Renal pelvis (tissue), 12 donors: ENCODE data around the gene APOBEC3F. TPM values are rescaled to one million over a fixed set of nuclear protein-coding genes. Genes with fewer than 3 reads are reported as not detected.
A peak's percentile ranks its signal among the peaks of the same experiment; 100 is the strongest.
"Not testable (repeated sequence)": the region's sequence is repeated elsewhere in the genome, so short reads cannot be mapped to it uniquely, and the experiment has no call there.

Source experiments
- DNase-seq: peaks from one replicate; pipeline ENCODE4 v3.0.0-alpha.2; 2013
- long read RNA-seq, 16 experiments: transcript quantifications; one replicate each; lab custom pipeline, GENCODE V29; 2026
- polyA plus RNA-seq, 3 donors: library from polyadenylated mRNA; unstranded; fragments of 120-200 nt; gene quantifications; one replicate each; pipeline ENCODE4 v1.2.1, GENCODE V29; 2013; ENCODE audit not compliant: insufficient read length in 3 of 3

Gene APOBEC3F
- 1 to 10 TPM; 7.4 to 8.7 (median 8.6) TPM for polyA plus RNA-seq
- long read RNA-seq, donor 1, partial matches to known transcripts, result 0 of 1 reads
- long read RNA-seq, donor 1, other reads (novel, unspliced or antisense), result 0 of 1 reads
- long read RNA-seq, donor 2, partial matches to known transcripts, result 0 of 1 reads
- long read RNA-seq, donor 2, other reads (novel, unspliced or antisense), result 0 of 1 reads
- long read RNA-seq, donor 3, transcript APOBEC3F-202 (3 exons, 616 nt), result major isoform, 5 of 11 reads
- long read RNA-seq, donor 3, partial matches to known transcripts, result 5 of 11 reads
- long read RNA-seq, donor 3, other reads (novel, unspliced or antisense), result 0 of 11 reads
- long read RNA-seq, donor 4, partial matches to known transcripts, result 0 of 1 reads
- long read RNA-seq, donor 4, other reads (novel, unspliced or antisense), result 0 of 1 reads
- long read RNA-seq, donor 5, partial matches to known transcripts, result 0 of 2 reads
- long read RNA-seq, donor 5, other reads (novel, unspliced or antisense), result 0 of 2 reads
- long read RNA-seq, donor 6, result 0 reads
- long read RNA-seq, donor 7, partial matches to known transcripts, result 0 of 3 reads
- long read RNA-seq, donor 7, other reads (novel, unspliced or antisense), result 0 of 3 reads
- long read RNA-seq, donor 8, result 0 reads
- long read RNA-seq, donor 9, partial matches to known transcripts, result 0 of 1 reads
- long read RNA-seq, donor 9, other reads (novel, unspliced or antisense), result 0 of 1 reads
- long read RNA-seq, donor 10, partial matches to known transcripts, result 0 of 1 reads
- long read RNA-seq, donor 10, other reads (novel, unspliced or antisense), result 0 of 1 reads
- long read RNA-seq, donor 11, partial matches to known transcripts, result 0 of 1 reads
- long read RNA-seq, donor 11, other reads (novel, unspliced or antisense), result 0 of 1 reads
- long read RNA-seq, donor 12, partial matches to known transcripts, result 0 of 1 reads
- long read RNA-seq, donor 12, other reads (novel, unspliced or antisense), result 0 of 1 reads
- long read RNA-seq, donor 13, partial matches to known transcripts, result 0 of 1 reads
- long read RNA-seq, donor 13, other reads (novel, unspliced or antisense), result 0 of 1 reads
- long read RNA-seq, donor 14, partial matches to known transcripts, result 0 of 3 reads
- long read RNA-seq, donor 14, other reads (novel, unspliced or antisense), result 0 of 3 reads
- long read RNA-seq, donor 15, partial matches to known transcripts, result 0 of 1 reads
- long read RNA-seq, donor 15, other reads (novel, unspliced or antisense), result 0 of 1 reads
- long read RNA-seq, donor 16, partial matches to known transcripts, result 0 of 2 reads
- long read RNA-seq, donor 16, other reads (novel, unspliced or antisense), result 0 of 2 reads

DNA sequence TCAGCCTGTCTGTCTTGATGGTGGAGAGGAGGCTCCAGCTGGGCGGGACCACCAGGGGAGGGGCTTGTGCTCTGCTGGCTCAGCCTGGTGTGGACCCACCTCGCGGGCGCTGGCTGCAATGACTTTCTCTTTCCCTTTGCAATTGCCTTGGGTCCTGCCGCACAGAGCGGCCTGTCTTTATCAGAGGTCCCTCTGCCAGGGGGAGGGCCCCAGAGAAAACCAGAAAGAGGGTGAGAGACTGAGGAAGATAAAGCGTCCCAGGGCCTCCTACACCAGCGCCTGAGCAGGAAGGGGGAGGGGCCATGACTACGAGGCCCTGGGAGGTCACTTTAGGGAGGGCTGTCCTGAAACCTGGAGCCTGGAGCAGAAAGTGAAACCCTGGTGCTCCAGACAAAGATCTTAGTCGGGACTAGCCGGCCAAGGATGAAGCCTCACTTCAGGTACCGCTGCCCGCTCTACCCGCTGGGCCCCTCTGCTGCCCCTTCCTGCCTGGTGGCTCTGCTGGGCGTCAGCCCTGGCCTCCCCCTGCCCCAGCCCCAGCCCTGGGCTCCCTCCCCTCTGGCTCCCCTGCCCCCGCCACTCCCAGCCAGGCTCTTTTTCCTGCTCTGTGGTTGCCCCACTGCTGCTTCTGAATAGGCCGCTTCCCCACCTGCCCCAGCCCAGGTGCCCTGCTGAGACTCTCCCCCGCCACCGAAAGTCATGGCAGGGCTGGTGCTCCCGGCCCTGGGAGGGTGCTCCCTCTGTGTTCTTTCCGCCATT is at the start of gene APOBEC3F:
Gene APOBEC3F (plus strand): TSS at position 327 of the 759 bp plus-strand sequence. CDS start 97 bp downstream, at position 424.
- DNase-seq, result peak; percentile 31

DNA sequence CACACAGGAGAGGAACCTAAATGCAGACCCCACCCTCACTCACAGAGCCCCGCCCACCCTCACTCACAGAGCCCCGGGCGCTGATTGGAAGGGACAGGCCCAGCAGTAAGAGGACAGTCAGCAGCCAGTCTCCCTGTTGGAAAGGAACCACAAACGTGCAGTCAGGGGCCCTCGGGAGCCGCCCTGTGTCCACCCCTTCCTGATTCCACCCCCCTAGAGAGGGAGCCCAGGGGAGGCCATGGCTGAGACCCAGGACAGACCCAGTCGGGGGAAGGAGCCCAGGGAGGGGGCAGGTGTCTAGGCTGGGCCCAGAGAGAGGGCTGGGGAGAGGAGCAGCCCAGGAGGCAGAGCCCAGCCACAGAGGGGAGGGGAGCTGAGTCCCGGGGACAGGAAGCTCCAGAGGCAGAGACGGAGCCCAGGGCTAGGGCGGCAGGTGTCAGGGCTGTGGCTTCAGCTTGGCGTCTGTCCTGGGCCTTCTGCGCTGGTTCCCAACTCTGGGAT is 47.7 kb upstream of the APOBEC3F start:
- DNase-seq, result not testable (repeated sequence)

DNA sequence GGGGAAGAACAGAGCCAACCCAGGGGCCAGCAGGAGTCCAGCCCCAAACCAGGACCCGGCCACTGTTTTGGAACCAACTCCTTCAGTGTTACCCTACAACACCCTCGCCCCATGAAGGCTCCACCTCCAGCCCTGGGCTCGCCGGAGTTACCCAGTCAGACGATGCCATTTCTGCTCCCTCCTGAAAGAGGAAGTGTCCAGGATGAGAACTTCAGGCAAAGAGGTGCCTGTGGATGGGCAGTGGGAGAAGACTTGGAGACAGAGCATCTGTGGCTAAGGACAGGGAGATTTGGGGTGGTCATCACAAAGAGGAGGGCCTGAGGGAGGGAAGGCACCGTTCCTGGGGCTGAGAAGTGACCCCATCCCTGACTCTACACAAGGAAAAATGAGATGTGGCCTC is 44.6 kb upstream of the APOBEC3F start:
- no peak for DNase-seq

DNA sequence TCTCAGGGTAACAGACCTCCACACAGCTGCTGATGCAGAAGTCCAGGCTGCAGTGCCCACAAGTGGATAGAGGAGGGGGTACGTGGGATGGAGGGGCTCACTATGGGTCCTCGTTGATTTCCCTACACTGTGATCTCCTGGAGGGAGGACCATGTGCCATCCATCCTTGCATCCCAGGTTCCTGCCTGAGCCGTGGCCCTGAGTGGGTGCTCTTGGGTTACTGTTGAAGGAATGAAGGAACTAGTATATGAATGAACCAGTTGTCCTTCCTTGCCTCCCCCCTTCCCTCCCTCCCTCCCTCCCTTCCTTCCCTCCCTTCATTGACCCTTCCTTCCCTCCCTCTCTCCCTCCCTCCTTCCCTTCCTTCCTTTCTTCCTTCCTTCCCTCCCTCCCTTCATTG is 43.1 kb upstream of the APOBEC3F start:
- no peak for DNase-seq

DNA sequence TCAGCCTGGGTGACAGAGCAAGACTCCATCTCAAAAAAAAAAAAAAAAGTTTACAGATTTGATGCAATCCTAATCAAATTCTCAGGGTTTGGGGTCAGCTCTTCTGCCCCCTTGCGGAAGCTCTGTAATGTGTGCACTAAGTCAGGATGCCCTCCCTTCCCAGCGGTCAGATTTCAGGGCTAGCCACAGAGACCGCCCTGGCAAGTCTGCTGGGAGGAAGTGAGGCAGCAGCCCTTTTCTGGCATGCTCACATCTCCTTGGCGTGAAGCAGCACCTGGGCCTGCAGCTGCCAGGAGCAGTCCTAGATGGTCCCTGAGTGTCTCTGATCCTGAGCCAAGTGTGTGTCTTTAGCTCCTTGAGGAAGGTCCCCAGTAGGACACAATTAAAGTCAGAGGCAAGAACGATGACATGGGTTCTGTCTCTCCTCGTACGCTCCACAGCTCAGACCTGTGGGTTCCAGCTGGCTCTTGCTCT is 37.5 kb upstream of the APOBEC3F start:
- DNase-seq, result peak; percentile 83

DNA sequence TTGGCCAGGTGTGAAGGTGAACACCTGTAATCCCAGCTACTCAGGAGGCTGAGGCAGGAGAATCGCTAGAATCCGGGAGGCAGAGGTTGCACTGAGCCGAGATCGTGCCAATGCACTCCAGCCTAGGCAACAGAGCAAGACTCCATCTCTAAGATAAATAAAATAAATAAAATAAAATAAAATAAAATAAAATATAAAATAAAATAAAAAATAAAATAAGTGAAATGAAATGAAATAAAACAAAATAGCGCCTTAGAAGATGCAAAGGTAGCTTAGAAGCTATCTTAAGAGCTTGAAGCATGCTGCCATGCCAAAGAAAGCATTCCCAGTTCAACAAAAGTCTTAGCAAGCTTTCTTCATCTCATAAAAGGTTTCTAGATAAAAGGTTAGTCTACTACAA is 33.5 kb upstream of the APOBEC3F start:
- DNase-seq, result no peak

DNA sequence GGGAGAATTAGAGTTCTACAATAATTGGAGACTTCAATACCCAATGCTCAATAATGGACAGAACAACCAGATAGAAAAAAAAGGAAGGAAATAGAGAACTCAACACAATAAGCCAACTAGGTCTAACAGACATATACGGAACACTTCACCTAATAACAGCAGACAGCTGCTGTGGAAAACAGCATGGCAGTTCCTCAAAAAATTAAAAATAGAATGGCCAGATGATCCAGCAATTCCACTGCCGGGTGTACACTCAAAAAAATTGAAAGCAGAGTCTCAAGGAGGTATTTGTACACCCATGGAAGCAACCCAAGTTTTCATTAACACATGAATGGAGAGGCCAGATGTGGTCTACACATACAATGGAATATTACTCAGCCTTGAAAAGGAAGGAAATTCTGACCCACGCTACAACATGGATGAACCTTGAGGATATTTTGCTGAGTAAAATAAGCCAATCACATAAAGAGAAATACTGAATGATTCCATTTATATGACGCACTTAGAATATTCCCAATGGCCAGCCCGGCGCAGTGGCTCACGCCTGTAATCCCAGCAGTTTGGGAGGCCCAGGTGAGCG is 32.3 kb upstream of the APOBEC3F start:
- DNase-seq, result not testable (repeated sequence)

DNA sequence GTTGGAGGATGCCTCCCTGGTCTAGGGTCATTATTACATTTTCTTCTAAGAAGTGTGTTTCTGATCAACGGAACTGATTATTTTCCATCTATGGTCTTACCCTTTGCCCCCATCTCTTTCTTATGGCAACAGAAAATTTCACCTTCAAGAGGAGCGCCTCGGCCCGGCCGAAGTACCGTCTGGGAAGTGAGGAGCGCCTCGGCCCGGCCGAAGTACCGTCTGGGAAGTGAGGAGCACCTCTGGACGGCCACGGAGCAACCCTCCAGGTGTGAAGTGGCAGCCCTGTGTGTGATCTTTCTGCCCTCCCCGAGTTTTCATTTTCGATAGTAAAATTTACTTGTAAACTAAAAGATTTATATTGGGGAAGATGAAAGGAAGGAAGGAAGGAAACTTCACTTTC is 29.7 kb upstream of the APOBEC3F start:
- no peak for DNase-seq

DNA sequence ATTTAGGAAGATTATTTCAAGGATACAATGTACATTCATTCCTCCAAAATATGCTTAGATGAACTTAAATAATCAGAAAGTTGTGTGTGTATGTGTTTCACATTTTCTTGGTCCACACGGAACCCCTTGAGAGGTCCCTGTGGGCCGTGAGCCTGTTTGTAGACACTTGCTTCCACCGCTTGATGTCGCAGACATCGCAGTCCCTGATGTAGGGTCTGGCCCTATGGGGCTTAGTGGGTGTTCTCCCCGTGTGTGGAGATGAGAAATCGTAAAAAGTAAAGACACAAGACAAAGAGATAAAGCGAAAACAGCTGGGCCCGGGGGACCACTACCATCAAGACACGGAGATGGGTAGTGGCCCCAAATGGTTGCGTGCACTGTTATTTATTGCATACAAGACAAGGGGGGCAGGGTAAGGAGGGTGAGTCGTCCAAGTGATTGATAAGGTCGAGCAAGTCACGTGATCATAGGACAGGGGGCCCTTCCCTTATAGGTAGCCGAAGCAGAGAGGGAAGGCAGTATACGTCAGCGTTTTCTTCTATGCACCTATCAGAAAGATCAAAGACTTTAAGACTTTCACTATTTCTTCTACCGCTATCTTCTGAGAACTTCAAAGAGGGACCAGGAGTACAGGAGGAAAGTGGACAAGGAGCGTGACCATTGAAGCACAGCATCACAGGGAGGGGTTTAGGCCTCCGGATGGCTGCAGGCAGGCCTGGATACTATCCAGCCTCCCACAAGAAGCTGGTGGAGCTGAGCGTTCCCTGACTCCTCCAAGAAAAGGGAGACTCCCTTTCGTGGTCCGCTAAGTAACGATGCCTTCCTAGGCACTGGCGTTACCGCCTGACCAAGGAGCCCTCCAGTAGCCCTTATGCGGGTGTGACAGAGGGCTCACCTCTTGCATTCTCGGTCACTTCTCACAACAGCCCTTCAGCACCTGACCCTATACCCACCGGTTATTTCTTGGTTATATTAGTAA is 27.8 kb upstream of the APOBEC3F start:
- DNase-seq, result no peak

DNA sequence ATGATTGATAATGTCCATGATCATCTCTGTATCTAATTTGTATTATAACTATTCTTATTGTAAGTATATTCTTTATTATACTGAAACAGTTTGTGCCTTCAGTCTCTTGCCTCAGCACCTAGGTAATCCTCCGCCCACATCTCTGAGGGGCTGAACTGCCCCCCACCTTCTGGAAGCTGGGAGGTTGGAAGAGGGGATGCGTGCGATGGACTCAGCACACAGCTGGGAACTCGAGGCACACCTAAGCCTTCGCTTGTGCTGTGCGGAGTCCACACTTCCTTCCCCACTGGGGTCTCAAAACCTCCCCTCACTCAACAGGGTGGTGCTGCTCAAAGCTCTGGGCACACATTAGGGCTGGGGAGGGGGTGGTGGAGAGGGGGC is 27.1 kb upstream of the APOBEC3F start:
- DNase-seq, result not testable (repeated sequence)

DNA sequence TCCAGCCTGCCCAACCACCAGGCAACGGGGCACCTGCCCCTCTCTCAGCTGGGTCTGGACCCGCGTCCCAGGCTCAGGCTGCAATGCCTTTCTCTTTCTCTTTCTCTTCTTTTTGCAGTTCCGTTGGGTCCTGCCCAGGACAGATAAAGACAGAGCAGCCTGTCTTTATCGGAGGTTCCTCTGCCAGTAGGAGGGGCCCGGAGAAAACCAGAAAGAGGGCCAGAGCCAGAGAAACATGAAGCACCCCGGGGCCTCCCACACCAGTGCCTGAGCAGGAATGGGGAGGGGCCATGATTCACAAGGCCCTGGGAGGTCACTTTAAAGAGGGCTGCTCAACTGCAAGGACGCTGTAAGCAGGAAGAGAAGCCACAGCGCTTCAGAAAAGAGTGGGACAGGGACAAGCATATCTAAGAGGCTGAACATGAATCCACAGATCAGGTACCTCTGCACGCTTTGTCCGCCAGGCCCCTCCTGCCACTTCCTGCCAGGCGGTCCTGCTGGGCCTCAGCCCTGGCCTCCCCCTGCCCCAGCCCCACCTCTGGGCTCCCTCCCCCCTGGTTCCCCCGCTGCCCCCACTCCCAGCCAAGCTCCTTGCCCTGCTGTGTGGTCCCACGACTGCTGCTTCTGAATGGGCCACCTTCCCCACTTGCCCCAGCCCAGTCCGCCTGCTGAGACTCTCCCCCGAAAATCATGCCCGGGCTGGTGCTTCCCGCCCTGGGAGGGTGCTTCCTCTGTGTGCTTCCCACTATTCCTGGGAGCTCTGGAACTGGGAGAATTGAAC is 26.5 kb upstream of the APOBEC3F start, which contains the start of gene APOBEC3C:
Gene APOBEC3C (plus strand): TSS at position 316 of the 781 bp plus-strand sequence. CDS start 106 bp downstream, at position 422.
- DNase-seq, result peak; percentile 64

DNA sequence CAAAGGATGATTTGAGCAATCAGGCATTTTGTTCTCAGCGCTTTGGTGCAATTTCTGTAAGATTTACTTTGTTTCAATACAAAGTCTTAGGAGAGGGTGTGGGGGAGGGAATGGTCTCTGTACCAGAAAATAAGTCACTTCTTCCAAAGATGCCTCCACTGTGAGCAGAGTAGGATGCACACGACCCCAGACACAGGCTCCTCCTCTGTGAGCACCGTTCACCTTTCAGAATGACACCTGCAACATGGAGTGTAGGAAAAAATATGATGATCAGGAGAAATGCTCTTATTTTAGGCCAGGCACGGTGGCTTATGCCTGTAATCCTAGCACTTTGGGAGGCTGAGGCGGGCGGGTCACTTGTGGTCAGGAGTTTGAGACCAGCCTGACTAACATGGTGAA is 25.9 kb upstream of the APOBEC3F start:
- not testable (repeated sequence) for DNase-seq

DNA sequence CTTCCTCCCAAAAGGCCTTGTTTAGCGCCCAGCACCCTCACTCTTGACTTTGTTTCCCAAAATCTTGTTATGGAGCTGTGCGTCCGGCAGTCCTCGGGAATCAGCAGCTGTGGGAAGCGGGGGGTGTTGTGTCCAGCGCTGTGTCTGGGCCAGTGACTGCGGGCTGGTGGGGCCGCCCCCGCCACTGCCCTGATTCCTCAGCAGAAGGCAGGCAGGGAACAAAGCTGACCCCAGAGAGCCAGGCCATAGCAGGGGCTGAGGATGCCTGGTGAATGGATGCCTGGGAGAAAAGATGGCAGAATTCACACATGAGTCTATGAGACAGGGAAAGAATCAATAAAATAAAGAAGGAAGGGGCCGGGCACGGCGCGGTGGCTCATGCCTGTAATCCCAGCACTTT is 24.1 kb upstream of the APOBEC3F start:
- DNase-seq, result no peak

DNA sequence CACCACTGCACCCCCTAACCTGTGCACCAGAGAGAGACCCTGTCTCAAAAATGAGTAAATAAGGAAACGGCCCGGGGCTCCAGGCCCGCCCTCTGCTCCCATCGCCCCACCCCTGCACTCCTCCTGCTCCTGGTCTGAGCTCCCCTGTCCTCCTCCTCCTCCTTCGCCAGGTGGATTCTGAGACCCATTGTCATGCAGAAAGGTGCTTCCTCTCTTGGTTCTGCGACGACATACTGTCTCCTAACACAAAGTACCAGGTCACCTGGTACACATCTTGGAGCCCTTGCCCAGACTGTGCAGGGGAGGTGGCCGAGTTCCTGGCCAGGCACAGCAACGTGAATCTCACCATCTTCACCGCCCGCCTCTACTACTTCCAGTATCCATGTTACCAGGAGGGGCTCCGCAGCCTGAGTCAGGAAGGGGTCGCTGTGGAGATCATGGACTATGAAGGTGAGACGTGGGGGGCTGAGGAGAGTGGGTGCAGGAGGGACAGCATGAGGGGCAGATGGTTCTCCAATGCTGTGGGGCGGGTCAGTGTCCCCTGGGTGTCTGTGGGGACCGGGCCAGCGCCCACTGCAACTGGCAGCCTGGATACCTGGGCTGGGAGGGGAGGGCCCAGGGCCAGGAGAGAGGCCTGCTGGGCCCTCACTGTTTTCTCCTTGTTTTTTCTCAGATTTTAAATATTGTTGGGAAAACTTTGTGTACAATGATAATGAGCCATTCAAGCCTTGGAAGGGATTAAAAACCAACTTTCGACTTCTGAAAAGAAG is 22.9 kb upstream of the APOBEC3F start:
- no peak for DNase-seq

DNA sequence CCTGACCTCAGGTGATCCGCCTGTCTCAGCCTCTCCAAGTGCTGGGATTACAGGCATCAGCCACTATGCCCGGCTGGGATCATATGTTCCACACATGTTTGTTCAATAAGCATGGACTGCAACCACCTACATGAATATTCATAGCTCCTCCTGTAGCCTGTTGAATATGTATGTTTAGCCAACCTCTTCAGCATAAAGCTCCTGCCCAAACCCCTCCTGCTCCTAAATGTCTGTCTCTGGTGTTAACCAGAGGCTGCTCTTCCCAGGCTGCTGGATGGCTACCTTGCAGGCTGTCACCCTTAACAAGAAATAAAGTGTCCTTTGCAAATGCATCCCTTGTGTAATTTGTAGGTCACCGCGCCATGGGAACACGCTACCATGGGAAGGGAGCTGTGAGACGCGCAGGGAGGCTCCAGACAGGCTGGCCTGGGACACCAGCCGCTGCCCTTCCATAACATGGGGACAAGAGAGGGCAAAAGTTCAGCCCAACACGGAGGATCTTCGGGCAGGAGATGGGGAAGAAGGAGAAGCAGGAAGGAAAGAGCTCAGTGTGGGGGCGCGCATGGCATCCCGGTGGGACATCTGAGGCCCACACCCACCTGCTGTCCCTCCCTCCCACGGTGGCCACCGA is 20.5 kb upstream of the APOBEC3F start:
- not testable (repeated sequence) for DNase-seq

DNA sequence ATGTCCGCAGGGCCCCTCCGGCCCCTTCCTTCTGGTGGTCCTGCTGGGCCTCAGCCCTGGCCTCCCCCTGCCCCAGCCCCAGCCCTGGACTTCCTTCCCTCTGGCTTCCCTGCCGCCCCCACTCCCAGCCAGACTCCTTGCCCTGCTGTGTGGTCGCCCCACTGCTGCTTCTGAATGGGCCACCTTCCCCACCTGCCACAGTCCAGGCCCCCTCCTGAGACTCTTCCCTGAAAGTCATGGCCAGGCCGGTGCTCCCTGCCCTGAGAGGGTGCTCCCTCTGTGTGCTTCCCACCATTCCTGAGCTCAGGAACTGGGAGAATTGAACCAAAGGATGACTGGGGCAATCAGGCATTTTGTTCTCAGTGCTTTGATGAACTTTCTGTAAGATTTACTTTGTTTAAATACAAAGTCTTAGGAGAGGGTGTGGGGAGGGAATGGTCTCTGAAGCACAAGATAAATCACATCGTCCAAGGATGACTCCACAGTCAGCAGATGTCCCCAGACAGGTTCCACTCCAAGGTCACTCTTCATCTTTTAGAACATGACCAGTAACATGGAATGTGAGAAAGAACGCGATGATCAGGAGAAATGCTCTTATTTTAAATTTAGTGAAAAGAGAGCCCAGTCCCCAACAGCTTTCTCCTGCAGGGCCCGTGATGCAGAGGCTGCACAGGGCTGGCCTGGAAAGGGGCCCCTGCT is 19.0 kb upstream of the APOBEC3F start:
- no peak for DNase-seq
